ENCODE measurements around the gene ADCY5. TPM values are rescaled to one million over a fixed set of nuclear protein-coding genes. Genes with fewer than 3 reads are reported as not detected.

The ADCY5 gene
- total and polyA plus RNA-seq, 4 donors, result 0.74 to 6.6 (median 2.9) TPM

DNA sequence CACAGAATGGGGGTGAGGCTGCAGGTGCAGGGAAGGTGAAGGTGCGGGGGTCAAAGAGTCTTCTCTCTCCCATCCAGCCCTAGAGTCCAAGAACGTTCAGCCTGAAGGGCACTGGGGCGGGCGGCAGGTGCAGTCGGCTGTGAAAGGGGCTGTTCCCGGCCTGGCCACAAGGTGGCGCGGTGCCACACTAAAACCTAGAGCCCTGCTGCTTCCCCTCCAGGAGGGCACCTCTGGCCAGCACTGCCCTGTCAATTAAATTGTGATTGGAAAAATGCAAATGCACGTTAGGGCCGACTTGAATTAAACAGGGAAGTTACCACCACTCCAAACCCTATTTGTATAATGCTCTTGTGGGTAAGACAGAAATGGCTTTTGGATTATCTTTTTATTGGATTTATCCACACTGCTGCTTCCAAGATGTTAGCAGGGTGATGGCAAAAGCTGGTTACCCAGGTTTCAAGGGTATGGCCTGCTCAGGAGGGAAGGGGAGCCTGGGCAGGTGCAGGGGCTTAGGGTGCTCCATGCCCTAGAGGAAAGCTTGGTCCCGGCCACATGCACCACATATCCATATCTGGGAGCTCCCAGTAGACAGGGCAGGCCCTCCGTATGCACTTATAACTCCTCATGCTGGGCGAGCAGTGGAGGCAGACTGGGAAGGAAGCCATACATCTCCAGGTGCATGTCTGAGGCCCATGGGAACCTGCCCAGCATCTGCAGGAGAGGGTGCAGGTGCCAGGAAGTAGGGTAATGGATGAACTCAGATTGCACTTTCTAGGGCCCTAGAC is 119.8 kb downstream of the ADCY5 start:
- no peaks in the 10 kb centered on the region for H3K27me3 ChIP-seq (ENCODE audit: control insufficient read depth in 4 of 4, insufficient read depth in 4 of 4, low read length in 3 of 4)
- no peak overlapping the region for H3K27ac ChIP-seq (ENCODE audit: low read depth in 1 of 2, low read length in 2 of 2)
- no peak overlapping the region for H3K4me3 ChIP-seq (ENCODE audit: low read depth in 1 of 3, low read length in 3 of 3)
- WGBS, result 22% methylated on average over 13 of the region's 13 CpGs
- peak; percentile 85 for DNase-seq (ENCODE audit: low spot score)
- H3K4me1 ChIP-seq (ENCODE audit: control insufficient read depth in 4 of 4, insufficient read depth in 4 of 4, low read length in 3 of 4), result peaks cover 0 to 21% (median 20%) of the 10 kb centered on the region in 4 donors
- no peaks in the 10 kb centered on the region for H3K36me3 ChIP-seq (ENCODE audit: control insufficient read depth in 4 of 4, insufficient read depth in 3 of 4, low read depth in 1 of 4, low read length in 3 of 4)
- no peak for TF ChIP-seq FOXA1 (IDR thresholded peaks at IDR 0.05)
- TF ChIP-seq, protein P1, sequence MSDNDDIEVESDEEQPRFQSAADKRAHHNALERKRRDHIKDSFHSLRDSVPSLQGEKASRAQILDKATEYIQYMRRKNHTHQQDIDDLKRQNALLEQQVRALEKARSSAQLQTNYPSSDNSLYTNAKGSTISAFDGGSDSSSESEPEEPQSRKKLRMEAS (IDR thresholded peaks at IDR 0.05), result no peak
- peak; percentile 89 to 92 for TF ChIP-seq RAD21 (IDR thresholded peaks at IDR 0.05)
- TF ChIP-seq YY1 (IDR thresholded peaks at IDR 0.05), result no peak
- no peak for TF ChIP-seq FOXA2 (IDR thresholded peaks at IDR 0.05)
- TF ChIP-seq, protein P2, sequence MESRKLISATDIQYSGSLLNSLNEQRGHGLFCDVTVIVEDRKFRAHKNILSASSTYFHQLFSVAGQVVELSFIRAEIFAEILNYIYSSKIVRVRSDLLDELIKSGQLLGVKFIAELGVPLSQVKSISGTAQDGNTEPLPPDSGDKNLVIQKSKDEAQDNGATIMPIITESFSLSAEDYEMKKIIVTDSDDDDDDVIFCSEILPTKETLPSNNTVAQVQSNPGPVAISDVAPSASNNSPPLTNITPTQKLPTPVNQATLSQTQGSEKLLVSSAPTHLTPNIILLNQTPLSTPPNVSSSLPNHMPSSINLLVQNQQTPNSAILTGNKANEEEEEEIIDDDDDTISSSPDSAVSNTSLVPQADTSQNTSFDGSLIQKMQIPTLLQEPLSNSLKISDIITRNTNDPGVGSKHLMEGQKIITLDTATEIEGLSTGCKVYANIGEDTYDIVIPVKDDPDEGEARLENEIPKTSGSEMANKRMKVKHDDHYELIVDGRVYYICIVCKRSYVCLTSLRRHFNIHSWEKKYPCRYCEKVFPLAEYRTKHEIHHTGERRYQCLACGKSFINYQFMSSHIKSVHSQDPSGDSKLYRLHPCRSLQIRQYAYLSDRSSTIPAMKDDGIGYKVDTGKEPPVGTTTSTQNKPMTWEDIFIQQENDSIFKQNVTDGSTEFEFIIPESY (IDR thresholded peaks at IDR 0.05), result no peak
- peak in 1 of 2 donors; percentile 23 for TF ChIP-seq HNF4A (conservative IDR thresholded peaks at IDR 0.05)
- TF ChIP-seq EGR1 (IDR thresholded peaks at IDR 0.05; ENCODE audit: low read depth in 2 of 2), result no peak
- TF ChIP-seq, protein P3, sequence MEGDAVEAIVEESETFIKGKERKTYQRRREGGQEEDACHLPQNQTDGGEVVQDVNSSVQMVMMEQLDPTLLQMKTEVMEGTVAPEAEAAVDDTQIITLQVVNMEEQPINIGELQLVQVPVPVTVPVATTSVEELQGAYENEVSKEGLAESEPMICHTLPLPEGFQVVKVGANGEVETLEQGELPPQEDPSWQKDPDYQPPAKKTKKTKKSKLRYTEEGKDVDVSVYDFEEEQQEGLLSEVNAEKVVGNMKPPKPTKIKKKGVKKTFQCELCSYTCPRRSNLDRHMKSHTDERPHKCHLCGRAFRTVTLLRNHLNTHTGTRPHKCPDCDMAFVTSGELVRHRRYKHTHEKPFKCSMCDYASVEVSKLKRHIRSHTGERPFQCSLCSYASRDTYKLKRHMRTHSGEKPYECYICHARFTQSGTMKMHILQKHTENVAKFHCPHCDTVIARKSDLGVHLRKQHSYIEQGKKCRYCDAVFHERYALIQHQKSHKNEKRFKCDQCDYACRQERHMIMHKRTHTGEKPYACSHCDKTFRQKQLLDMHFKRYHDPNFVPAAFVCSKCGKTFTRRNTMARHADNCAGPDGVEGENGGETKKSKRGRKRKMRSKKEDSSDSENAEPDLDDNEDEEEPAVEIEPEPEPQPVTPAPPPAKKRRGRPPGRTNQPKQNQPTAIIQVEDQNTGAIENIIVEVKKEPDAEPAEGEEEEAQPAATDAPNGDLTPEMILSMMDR (IDR thresholded peaks at IDR 0.05; ENCODE audit: low read depth, low read length, missing input control), result peak; percentile 91
- TF ChIP-seq NR2F2 (IDR thresholded peaks at IDR 0.05), result no peak
- TF ChIP-seq HNF4G (IDR thresholded peaks at IDR 0.05), result no peak
- TF ChIP-seq, protein P4, sequence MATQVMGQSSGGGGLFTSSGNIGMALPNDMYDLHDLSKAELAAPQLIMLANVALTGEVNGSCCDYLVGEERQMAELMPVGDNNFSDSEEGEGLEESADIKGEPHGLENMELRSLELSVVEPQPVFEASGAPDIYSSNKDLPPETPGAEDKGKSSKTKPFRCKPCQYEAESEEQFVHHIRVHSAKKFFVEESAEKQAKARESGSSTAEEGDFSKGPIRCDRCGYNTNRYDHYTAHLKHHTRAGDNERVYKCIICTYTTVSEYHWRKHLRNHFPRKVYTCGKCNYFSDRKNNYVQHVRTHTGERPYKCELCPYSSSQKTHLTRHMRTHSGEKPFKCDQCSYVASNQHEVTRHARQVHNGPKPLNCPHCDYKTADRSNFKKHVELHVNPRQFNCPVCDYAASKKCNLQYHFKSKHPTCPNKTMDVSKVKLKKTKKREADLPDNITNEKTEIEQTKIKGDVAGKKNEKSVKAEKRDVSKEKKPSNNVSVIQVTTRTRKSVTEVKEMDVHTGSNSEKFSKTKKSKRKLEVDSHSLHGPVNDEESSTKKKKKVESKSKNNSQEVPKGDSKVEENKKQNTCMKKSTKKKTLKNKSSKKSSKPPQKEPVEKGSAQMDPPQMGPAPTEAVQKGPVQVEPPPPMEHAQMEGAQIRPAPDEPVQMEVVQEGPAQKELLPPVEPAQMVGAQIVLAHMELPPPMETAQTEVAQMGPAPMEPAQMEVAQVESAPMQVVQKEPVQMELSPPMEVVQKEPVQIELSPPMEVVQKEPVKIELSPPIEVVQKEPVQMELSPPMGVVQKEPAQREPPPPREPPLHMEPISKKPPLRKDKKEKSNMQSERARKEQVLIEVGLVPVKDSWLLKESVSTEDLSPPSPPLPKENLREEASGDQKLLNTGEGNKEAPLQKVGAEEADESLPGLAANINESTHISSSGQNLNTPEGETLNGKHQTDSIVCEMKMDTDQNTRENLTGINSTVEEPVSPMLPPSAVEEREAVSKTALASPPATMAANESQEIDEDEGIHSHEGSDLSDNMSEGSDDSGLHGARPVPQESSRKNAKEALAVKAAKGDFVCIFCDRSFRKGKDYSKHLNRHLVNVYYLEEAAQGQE (IDR thresholded peaks at IDR 0.05), result no peak
- no peak for TF ChIP-seq SP1 (IDR thresholded peaks at IDR 0.05)
- TF ChIP-seq TAF1 (conservative IDR thresholded peaks at IDR 0.05), result no peak
- H3K9ac ChIP-seq (ENCODE audit: low read depth in 1 of 2, low read length in 2 of 2), result no peak overlapping the region
- no peaks in the 10 kb centered on the region for H3K9me3 ChIP-seq (ENCODE audit: control insufficient read depth in 4 of 4, low read length in 3 of 4)

Measured in liver (tissue), 9 donors.